ENCODE data around the gene ZSWIM6.

Gene ZSWIM6

GRCh38 chr5:61461926-61462325, 129.9 kb downstream of the ZSWIM6 start:
- Histone ChIP-seq H3K4me2 (ENCODE audit: low read length) (no peak overlapping the region), H3K79me2 (ENCODE audit: insufficient read depth, low read length) (no peaks in the 10 kb centered on the region), H2AFZ (ENCODE audit: low read length) (no peak overlapping the region), H3K27me3 (ENCODE audit: insufficient read depth, low read length) (no peaks in the 10 kb centered on the region), H3K9me3 (ENCODE audit: low read length) (no peaks in the 10 kb centered on the region), H3K36me3 (ENCODE audit: insufficient read depth, low read length) (no peaks in the 10 kb centered on the region), H3K4me1 (ENCODE audit: insufficient read depth, low read length, severe bottlenecking) (no peaks in the 10 kb centered on the region), H3K27ac (ENCODE audit: low read depth, low read length, poor library complexity, severe bottlenecking) (no peak overlapping the region), H3K4me3 (ENCODE audit: low read depth, low read length, poor library complexity, severe bottlenecking) (no peak overlapping the region), H3F3A (ENCODE audit: insufficient read depth, low read length) (no peaks in the 10 kb centered on the region), H3K9me2 (ENCODE audit: low read depth, low read length) (no peaks in the 10 kb centered on the region), H3K9ac (ENCODE audit: low read length) (no peak overlapping the region), H4K20me1 (ENCODE audit: insufficient read depth, low read length) (no peaks in the 10 kb centered on the region)
- TF ChIP-seq, protein P1, sequence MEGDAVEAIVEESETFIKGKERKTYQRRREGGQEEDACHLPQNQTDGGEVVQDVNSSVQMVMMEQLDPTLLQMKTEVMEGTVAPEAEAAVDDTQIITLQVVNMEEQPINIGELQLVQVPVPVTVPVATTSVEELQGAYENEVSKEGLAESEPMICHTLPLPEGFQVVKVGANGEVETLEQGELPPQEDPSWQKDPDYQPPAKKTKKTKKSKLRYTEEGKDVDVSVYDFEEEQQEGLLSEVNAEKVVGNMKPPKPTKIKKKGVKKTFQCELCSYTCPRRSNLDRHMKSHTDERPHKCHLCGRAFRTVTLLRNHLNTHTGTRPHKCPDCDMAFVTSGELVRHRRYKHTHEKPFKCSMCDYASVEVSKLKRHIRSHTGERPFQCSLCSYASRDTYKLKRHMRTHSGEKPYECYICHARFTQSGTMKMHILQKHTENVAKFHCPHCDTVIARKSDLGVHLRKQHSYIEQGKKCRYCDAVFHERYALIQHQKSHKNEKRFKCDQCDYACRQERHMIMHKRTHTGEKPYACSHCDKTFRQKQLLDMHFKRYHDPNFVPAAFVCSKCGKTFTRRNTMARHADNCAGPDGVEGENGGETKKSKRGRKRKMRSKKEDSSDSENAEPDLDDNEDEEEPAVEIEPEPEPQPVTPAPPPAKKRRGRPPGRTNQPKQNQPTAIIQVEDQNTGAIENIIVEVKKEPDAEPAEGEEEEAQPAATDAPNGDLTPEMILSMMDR (IDR thresholded peaks at IDR 0.05; ENCODE audit: low read length), result no peak
- no peak for TF ChIP-seq EZH2 (IDR thresholded peaks at IDR 0.05; ENCODE audit: borderline replicate concordance, low read length)

DNA sequence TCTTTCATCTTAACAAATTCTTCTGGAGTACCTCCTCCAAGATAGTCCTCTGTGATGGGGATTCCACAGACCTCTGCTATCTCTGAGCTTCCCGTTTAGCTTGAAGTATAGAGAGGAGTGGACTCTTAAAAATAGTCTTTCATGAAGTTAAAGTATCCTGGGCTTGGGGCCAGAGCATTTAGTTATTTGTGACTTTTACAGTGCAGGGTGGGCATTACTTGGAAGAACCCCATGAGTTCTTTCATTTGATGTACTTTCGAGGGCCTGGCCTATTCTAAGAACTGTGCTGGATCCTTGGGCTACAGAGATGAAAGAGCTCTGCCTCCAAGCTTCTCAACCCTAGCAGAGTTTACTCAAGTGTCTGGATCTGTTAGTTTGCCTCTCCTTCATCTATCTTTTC, 131.5 kb downstream of the ZSWIM6 start:
- Histone ChIP-seq H3K4me3 (ENCODE audit: low read depth, low read length, poor library complexity, severe bottlenecking) (no peak overlapping the region), H4K20me1 (ENCODE audit: insufficient read depth, low read length) (no peaks in the 10 kb centered on the region), H3K9ac (ENCODE audit: low read length) (no peak overlapping the region), H3K36me3 (ENCODE audit: insufficient read depth, low read length) (no peaks in the 10 kb centered on the region), H3K79me2 (ENCODE audit: insufficient read depth, low read length) (no peaks in the 10 kb centered on the region), H3K27me3 (ENCODE audit: insufficient read depth, low read length) (no peaks in the 10 kb centered on the region), H3K9me3 (ENCODE audit: low read length) (no peaks in the 10 kb centered on the region), H2AFZ (ENCODE audit: low read length) (no peak overlapping the region), H3K4me2 (ENCODE audit: low read length) (no peak overlapping the region), H3K4me1 (ENCODE audit: insufficient read depth, low read length, severe bottlenecking) (no peaks in the 10 kb centered on the region), H3F3A (ENCODE audit: insufficient read depth, low read length) (no peaks in the 10 kb centered on the region), H3K27ac (ENCODE audit: low read depth, low read length, poor library complexity, severe bottlenecking) (no peak overlapping the region), H3K9me2 (ENCODE audit: low read depth, low read length) (no peaks in the 10 kb centered on the region)
- TF ChIP-seq, protein P1 (IDR thresholded peaks at IDR 0.05; ENCODE audit: low read length), result no peak
- TF ChIP-seq EZH2 (IDR thresholded peaks at IDR 0.05; ENCODE audit: borderline replicate concordance, low read length), result no peak

- no peaks in the 10 kb centered on the region for H3K9me2 ChIP-seq (ENCODE audit: low read depth, low read length)
- no peaks in the 10 kb centered on the region for H3F3A ChIP-seq (ENCODE audit: insufficient read depth, low read length)
- no peak overlapping the region for H3K9ac ChIP-seq (ENCODE audit: low read length)
- no peak overlapping the region for H3K4me3 ChIP-seq (ENCODE audit: low read depth, low read length, poor library complexity, severe bottlenecking)
- no peaks in the 10 kb centered on the region for H3K36me3 ChIP-seq (ENCODE audit: insufficient read depth, low read length)
- H3K9me3 ChIP-seq (ENCODE audit: low read length), result no peaks in the 10 kb centered on the region
- H3K79me2 ChIP-seq (ENCODE audit: insufficient read depth, low read length), result no peaks in the 10 kb centered on the region
- H3K4me2 ChIP-seq (ENCODE audit: low read length), result no peak overlapping the region
- no peaks in the 10 kb centered on the region for H3K4me1 ChIP-seq (ENCODE audit: insufficient read depth, low read length, severe bottlenecking)
- H3K27me3 ChIP-seq (ENCODE audit: insufficient read depth, low read length), result no peaks in the 10 kb centered on the region
- H2AFZ ChIP-seq (ENCODE audit: low read length), result no peak overlapping the region
- no peaks in the 10 kb centered on the region for H4K20me1 ChIP-seq (ENCODE audit: insufficient read depth, low read length)
- no peak overlapping the region for H3K27ac ChIP-seq (ENCODE audit: low read depth, low read length, poor library complexity, severe bottlenecking)
- TF ChIP-seq EZH2 (IDR thresholded peaks at IDR 0.05; ENCODE audit: borderline replicate concordance, low read length), result no peak
- TF ChIP-seq, protein P1 (IDR thresholded peaks at IDR 0.05; ENCODE audit: low read length), result no peak
Measured at GRCh38 chr5:61464512-61464911, 132.5 kb downstream of the ZSWIM6 start.
